GM23338 (cell line): ENCODE results near the gene CDKAL1. TPM values are rescaled to one million over a fixed set of nuclear protein-coding genes. Genes with fewer than 3 reads are reported as not detected.

Experiments
- ATAC-seq: fragments of 200-7000 bp; cut with Tn5 transposase; 3 replicates; pipeline ENCODE4 v1.9.1; 2020
- DNase-seq: peaks from one replicate; pipeline ENCODE4 v3.0.0-alpha.2; 2015; ENCODE audit warnings: low spot score
- H2AFZ ChIP-seq: fragments of 200-600 bp; sonication (generic); 2 replicates; pipeline ENCODE4 v1.8.0; 2016; ENCODE audit warnings: antibody characterized with exemption, mild to moderate bottlenecking, moderate library complexity
- H3F3A ChIP-seq: fragments of 200-600 bp; sonication (generic); replicated peaks from 2 replicates; pipeline ENCODE4 v1.8.0; 2017; ENCODE audit warnings: antibody characterized with exemption, mixed run types, low read depth
- H3K27ac ChIP-seq: fragments of 200-600 bp; sonication (generic); 2 replicates; pipeline ENCODE4 v1.6.1; 2016; ENCODE audit warnings: low read depth
- H3K27me3 ChIP-seq: fragments of 200-600 bp; sonication (generic); 2 replicates; pipeline ENCODE4 v1.8.0; 2016; ENCODE audit warnings: mild to moderate bottlenecking, mixed run types, moderate library complexity; ENCODE audit not compliant: insufficient read depth
- H3K36me3 ChIP-seq: fragments of 200-600 bp; sonication (generic); 2 replicates; pipeline ENCODE4 v1.8.0; 2016; ENCODE audit warnings: mild to moderate bottlenecking; ENCODE audit not compliant: insufficient read depth
- H3K4me1 ChIP-seq: fragments of 200-600 bp; sonication (generic); 2 replicates; pipeline ENCODE4 v1.8.0; 2016; ENCODE audit warnings: mild to moderate bottlenecking, moderate library complexity; ENCODE audit not compliant: insufficient read depth
- H3K4me2 ChIP-seq: fragments of 200-600 bp; sonication (generic); 2 replicates; pipeline ENCODE4 v1.7.1; 2017; ENCODE audit warnings: mixed run types
- H3K4me3 ChIP-seq: fragments of 200-600 bp; sonication (generic); 2 replicates; pipeline ENCODE4 v1.6.1; 2016; ENCODE audit warnings: mixed run types
- H3K79me2 ChIP-seq: fragments of 200-600 bp; sonication (generic); replicated peaks from 2 replicates; pipeline ENCODE4 v1.8.0; 2017; ENCODE audit warnings: mild to moderate bottlenecking; ENCODE audit not compliant: insufficient read depth
- H3K9me2 ChIP-seq: fragments of 200-600 bp; sonication (generic); 2 replicates; pipeline ENCODE4 v1.8.0; 2017; ENCODE audit not compliant: insufficient read depth
- H4K20me1 ChIP-seq: fragments of 200-600 bp; sonication (generic); replicated peaks from 2 replicates; pipeline ENCODE4 v1.8.0; 2017; ENCODE audit warnings: mild to moderate bottlenecking; ENCODE audit not compliant: insufficient read depth
- H3K27ac Mint-ChIP-seq: 2 replicates; pipeline ENCODE4 v1.8.0; 2020; ENCODE audit warnings: inconsistent platforms, mild to moderate bottlenecking, moderate library complexity, mixed read lengths
- H3K27me3 Mint-ChIP-seq: 3 replicates; pipeline ENCODE4 v1.8.0; 2022; ENCODE audit warnings: low read depth, mild to moderate bottlenecking, moderate library complexity, mixed read lengths, inconsistent platforms; ENCODE audit not compliant: insufficient read depth, poor library complexity
- H3K36me3 Mint-ChIP-seq: 3 replicates; pipeline ENCODE4 v1.8.0; 2021; ENCODE audit warnings: low read depth, mild to moderate bottlenecking, inconsistent platforms, moderate library complexity, mixed read lengths
- H3K4me1 Mint-ChIP-seq: 3 replicates; pipeline ENCODE4 v1.8.0; 2020; ENCODE audit warnings: mild to moderate bottlenecking, inconsistent platforms, mixed read lengths
- H3K4me3 Mint-ChIP-seq: 3 replicates; pipeline ENCODE4 v1.8.0; 2021; ENCODE audit warnings: moderate library complexity, mild to moderate bottlenecking, inconsistent platforms, mixed read lengths
- H3K9me3 Mint-ChIP-seq: 3 replicates; pipeline ENCODE4 v1.8.0; 2020; ENCODE audit warnings: moderate library complexity, mild to moderate bottlenecking, inconsistent platforms, mixed read lengths
- CTCF ChIP-seq, 2 experiments: fragments of 200-600 bp in 1 of 2; sonication (generic) in 1 of 2; conservative IDR thresholded peaks; 2 replicates each; pipeline versions ENCODE4 v1.5.1 to v1.6.1; 2016 to 2017; ENCODE audit warnings: antibody characterized with exemption in 2 of 2, low read depth in 2 of 2, mild to moderate bottlenecking in 2 of 2, moderate library complexity in 1 of 2
- EZH2 ChIP-seq: fragments of 200-600 bp; sonication (generic); IDR thresholded peaks from one replicate; pipeline ENCODE4 v1.8.0; 2017; ENCODE audit warnings: antibody characterized with exemption, mild to moderate bottlenecking, low read depth; ENCODE audit not compliant: unreplicated experiment
- EZH2phosphoT487 ChIP-seq: fragments of 200-600 bp; sonication (generic); IDR thresholded peaks from one replicate; pipeline ENCODE4 v1.8.1; 2018; ENCODE audit warnings: antibody characterized with exemption; ENCODE audit not compliant: unreplicated experiment
- JUNB ChIP-seq: IDR thresholded peaks from one replicate; pipeline ENCODE4 v1.6.1; 2016; ENCODE audit warnings: antibody characterized with exemption; ENCODE audit not compliant: unreplicated experiment
- POLR2AphosphoS5 ChIP-seq: IDR thresholded peaks from 2 replicates; pipeline ENCODE4 v1.6.1; 2016; ENCODE audit warnings: antibody characterized with exemption, low read depth
- STAT1 ChIP-seq: IDR thresholded peaks from one replicate; pipeline ENCODE4 v1.6.1; 2016; ENCODE audit warnings: antibody characterized with exemption; ENCODE audit not compliant: unreplicated experiment
- ZNF331 ChIP-seq: fragments of 250-450 bp; sonication (Bioruptor Pico); IDR thresholded peaks from 2 replicates; pipeline ENCODE4 v1.5.0; 2020; ENCODE audit warnings: low read depth, mild to moderate bottlenecking, moderate library complexity
- polyA plus RNA-seq: library from polyadenylated mRNA; unstranded; fragments of >200 nt; fragmentation: Nextera tagmentation; extraction: Ambion mirVana; gene quantifications from 2 replicates; pipeline ENCODE4 v1.2.1, GENCODE V29; 2016
- total RNA-seq: library from RNA; depleted of rRNA; stranded (reverse); fragments of >200 nt; shearing (Covaris generic); gene quantifications from 2 replicates; pipeline ENCODE4 v1.2.3, GENCODE V29; 2014
- TF ChIP-seq, protein P1 (sequence below): fragments of 250-450 bp; sonication (Bioruptor Pico); IDR thresholded peaks from 2 replicates; pipeline ENCODE4 v1.5.0; 2020; ENCODE audit warnings: mild to moderate bottlenecking, moderate library complexity
- TF ChIP-seq, protein P2 (sequence below): IDR thresholded peaks from 2 replicates; pipeline ENCODE4 v1.6.1; 2016; ENCODE audit warnings: antibody characterized with exemption

Gene CDKAL1
- total and polyA plus RNA-seq, 2 experiments from 2014 or later, result 17.8 to 35.0 TPM

GRCh38 chr6:20706939-20707485 is 172.8 kb downstream of the CDKAL1 start:
- Histone ChIP-seq H3K4me1 (peaks cover 9% of the 10 kb centered on the region), H2AFZ (no peak overlapping the region), H3K27ac (no peak overlapping the region), H3K27me3 (no peaks in the 10 kb centered on the region), H3K4me2 (no peak overlapping the region), H3K36me3 (no peaks in the 10 kb centered on the region), H3K4me3 (no peak overlapping the region), H4K20me1 (no peaks in the 10 kb centered on the region), H3K79me2 (peaks cover 15% of the 10 kb centered on the region), H3K9me2 (no peaks in the 10 kb centered on the region), H3F3A (no peaks in the 10 kb centered on the region)
- Mint-ChIP-seq H3K4me1 (peaks cover 42% of the 10 kb centered on the region), H3K27ac (no peak overlapping the region), H3K27me3 (peaks cover 3% of the 10 kb centered on the region), H3K9me3 (no peaks in the 10 kb centered on the region), H3K36me3 (no peaks in the 10 kb centered on the region), H3K4me3 (no peak overlapping the region)
- DNase-seq (no peak), ATAC-seq (no peak)
- TF ChIP-seq CTCF (conservative IDR thresholded peaks at IDR 0.05; ENCODE audit: low read depth in 2 of 2) (no peak), EZH2phosphoT487 (no peak), JUNB (no peak), STAT1 (no peak), POLR2AphosphoS5 (no peak), ZNF331 (CRISPR knock-in tag) (no peak), EZH2 (no peak)
- TF ChIP-seq, protein P1, sequence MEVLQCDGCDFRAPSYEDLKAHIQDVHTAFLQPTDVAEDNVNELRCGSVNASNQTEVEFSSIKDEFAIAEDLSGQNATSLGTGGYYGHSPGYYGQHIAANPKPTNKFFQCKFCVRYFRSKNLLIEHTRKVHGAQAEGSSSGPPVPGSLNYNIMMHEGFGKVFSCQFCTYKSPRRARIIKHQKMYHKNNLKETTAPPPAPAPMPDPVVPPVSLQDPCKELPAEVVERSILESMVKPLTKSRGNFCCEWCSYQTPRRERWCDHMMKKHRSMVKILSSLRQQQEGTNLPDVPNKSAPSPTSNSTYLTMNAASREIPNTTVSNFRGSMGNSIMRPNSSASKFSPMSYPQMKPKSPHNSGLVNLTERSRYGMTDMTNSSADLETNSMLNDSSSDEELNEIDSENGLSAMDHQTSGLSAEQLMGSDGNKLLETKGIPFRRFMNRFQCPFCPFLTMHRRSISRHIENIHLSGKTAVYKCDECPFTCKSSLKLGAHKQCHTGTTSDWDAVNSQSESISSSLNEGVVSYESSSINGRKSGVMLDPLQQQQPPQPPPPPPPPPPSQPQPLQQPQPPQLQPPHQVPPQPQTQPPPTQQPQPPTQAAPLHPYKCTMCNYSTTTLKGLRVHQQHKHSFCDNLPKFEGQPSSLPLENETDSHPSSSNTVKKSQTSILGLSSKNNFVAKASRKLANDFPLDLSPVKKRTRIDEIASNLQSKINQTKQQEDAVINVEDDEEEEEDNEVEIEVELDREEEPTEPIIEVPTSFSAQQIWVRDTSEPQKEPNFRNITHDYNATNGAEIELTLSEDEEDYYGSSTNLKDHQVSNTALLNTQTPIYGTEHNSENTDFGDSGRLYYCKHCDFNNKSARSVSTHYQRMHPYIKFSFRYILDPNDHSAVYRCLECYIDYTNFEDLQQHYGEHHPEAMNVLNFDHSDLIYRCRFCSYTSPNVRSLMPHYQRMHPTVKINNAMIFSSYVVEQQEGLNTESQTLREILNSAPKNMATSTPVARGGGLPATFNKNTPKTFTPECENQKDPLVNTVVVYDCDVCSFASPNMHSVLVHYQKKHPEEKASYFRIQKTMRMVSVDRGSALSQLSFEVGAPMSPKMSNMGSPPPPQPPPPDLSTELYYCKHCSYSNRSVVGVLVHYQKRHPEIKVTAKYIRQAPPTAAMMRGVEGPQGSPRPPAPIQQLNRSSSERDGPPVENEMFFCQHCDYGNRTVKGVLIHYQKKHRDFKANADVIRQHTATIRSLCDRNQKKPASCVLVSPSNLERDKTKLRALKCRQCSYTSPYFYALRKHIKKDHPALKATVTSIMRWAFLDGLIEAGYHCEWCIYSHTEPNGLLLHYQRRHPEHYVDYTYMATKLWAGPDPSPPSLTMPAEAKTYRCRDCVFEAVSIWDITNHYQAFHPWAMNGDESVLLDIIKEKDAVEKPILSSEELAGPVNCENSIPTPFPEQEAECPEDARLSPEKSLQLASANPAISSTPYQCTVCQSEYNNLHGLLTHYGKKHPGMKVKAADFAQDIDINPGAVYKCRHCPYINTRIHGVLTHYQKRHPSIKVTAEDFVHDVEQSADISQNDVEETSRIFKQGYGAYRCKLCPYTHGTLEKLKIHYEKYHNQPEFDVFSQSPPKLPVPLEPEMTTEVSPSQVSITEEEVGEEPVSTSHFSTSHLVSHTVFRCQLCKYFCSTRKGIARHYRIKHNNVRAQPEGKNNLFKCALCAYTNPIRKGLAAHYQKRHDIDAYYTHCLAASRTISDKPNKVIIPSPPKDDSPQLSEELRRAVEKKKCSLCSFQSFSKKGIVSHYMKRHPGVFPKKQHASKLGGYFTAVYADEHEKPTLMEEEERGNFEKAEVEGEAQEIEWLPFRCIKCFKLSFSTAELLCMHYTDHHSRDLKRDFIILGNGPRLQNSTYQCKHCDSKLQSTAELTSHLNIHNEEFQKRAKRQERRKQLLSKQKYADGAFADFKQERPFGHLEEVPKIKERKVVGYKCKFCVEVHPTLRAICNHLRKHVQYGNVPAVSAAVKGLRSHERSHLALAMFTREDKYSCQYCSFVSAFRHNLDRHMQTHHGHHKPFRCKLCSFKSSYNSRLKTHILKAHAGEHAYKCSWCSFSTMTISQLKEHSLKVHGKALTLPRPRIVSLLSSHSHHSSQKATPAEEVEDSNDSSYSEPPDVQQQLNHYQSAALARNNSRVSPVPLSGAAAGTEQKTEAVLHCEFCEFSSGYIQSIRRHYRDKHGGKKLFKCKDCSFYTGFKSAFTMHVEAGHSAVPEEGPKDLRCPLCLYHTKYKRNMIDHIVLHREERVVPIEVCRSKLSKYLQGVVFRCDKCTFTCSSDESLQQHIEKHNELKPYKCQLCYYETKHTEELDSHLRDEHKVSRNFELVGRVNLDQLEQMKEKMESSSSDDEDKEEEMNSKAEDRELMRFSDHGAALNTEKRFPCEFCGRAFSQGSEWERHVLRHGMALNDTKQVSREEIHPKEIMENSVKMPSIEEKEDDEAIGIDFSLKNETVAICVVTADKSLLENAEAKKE (CRISPR knock-in tag), result no peak
- TF ChIP-seq, protein P2, sequence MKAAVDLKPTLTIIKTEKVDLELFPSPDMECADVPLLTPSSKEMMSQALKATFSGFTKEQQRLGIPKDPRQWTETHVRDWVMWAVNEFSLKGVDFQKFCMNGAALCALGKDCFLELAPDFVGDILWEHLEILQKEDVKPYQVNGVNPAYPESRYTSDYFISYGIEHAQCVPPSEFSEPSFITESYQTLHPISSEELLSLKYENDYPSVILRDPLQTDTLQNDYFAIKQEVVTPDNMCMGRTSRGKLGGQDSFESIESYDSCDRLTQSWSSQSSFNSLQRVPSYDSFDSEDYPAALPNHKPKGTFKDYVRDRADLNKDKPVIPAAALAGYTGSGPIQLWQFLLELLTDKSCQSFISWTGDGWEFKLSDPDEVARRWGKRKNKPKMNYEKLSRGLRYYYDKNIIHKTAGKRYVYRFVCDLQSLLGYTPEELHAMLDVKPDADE, result no peak
